SHP77 treated with DMSO at 0.1 percent for 48 hours (cell line): ENCODE measurements around the gene FTO.

Source experiments
- DNase-seq: peaks from one replicate; lab custom pipeline; 2025; lab: John Stamatoyannopoulos, UW

Gene FTO

GRCh38 chr16:53784291-53784690 is 80.3 kb downstream of the FTO start:
- DNase-seq = no peak

- DNase-seq = no peak
Measured at GRCh38 chr16:53785044-53785443, 81.1 kb downstream of the FTO start.

- no peak for DNase-seq
Measured at GRCh38 chr16:53785916-53786315, 82.0 kb downstream of the FTO start.

- no peak for DNase-seq
Measured at GRCh38 chr16:53787423-53787822, 83.5 kb downstream of the FTO start.

GRCh38 chr16:53789137-53789536 is 85.2 kb downstream of the FTO start:
- no peak for DNase-seq

- DNase-seq = no peak
Measured at GRCh38 chr16:53792161-53792951, 88.4 kb downstream of the FTO start.

- DNase-seq = no peak
Measured at GRCh38 chr16:53803451-53803850, 99.5 kb downstream of the FTO start.

- no peak for DNase-seq
Measured at GRCh38 chr16:53803998-53804397, 100.0 kb downstream of the FTO start.

GRCh38 chr16:53804467-53804866 is 100.5 kb downstream of the FTO start:
- DNase-seq = no peak

GRCh38 chr16:53805113-53805512 is 101.2 kb downstream of the FTO start:
- no peak for DNase-seq

- no peak for DNase-seq
Measured at GRCh38 chr16:53805752-53806151, 101.8 kb downstream of the FTO start.

- no peak for DNase-seq
Measured at GRCh38 chr16:53809088-53809932, 105.4 kb downstream of the FTO start.

GRCh38 chr16:53812914-53813313 is 109.0 kb downstream of the FTO start:
- no peak for DNase-seq

GRCh38 chr16:53814801-53815200 is 110.8 kb downstream of the FTO start:
- DNase-seq = no peak

GRCh38 chr16:53816211-53816836 is 112.4 kb downstream of the FTO start:
- no peak for DNase-seq

- DNase-seq = no peak
Measured at GRCh38 chr16:53817117-53817755, 113.3 kb downstream of the FTO start.

GRCh38 chr16:53817812-53818550 is 114.0 kb downstream of the FTO start:
- no peak for DNase-seq

GRCh38 chr16:53821487-53821886 is 117.5 kb downstream of the FTO start:
- DNase-seq = no peak

- no peak for DNase-seq
Measured at GRCh38 chr16:53821957-53822625, 118.1 kb downstream of the FTO start.

- DNase-seq = no peak
Measured at GRCh38 chr16:53822936-53823529, 119.1 kb downstream of the FTO start.

- no peak for DNase-seq
Measured at GRCh38 chr16:53826658-53827057, 122.7 kb downstream of the FTO start.
